ENCODE results near the gene PXMP4. TPM values are rescaled to one million over a fixed set of nuclear protein-coding genes. Genes with fewer than 3 reads are reported as not detected.

The PXMP4 gene
- total RNA-seq, 4 donors from 2014 or later, result 12.5 to 34.1 (median 21.2) TPM

DNA sequence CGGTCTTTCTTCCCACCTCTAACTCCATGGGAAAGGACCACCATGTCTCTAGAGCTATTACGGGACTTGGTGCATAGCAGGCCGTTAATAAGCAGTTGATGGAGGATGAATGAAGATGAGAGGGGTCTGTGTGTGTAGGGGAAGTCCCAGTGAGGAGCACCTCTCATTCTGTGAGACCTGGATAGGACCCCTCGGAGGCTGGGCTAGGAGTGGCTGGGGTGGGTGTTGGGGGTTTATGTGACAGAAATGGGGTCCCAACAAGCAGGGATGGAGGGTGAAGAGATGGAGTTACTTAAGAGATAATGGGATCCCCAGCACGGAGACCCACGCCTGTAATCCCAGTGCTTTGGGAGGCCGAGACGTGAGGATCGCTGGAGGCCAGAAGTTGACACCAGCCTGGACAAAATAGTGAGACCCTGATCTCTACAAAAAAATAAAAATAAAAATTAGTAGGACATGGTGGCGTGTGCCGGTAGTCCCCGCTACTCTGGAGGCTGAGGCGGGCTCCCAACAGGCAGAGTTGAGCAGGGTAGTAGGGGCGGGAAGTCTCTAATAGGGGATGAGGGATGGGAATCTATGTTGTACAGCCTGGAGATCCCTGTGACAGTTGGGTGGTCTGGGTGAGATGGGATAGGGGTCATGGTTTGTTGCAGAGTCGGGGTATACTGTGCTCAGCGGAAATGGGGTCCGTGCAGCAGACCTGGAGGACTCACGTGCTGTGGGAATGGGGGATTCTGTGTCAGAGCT, 11.0 kb upstream of the PXMP4 start:
- no peak for TF ChIP-seq POLR2A (IDR thresholded peaks at IDR 0.05)
- TF ChIP-seq, protein P1, sequence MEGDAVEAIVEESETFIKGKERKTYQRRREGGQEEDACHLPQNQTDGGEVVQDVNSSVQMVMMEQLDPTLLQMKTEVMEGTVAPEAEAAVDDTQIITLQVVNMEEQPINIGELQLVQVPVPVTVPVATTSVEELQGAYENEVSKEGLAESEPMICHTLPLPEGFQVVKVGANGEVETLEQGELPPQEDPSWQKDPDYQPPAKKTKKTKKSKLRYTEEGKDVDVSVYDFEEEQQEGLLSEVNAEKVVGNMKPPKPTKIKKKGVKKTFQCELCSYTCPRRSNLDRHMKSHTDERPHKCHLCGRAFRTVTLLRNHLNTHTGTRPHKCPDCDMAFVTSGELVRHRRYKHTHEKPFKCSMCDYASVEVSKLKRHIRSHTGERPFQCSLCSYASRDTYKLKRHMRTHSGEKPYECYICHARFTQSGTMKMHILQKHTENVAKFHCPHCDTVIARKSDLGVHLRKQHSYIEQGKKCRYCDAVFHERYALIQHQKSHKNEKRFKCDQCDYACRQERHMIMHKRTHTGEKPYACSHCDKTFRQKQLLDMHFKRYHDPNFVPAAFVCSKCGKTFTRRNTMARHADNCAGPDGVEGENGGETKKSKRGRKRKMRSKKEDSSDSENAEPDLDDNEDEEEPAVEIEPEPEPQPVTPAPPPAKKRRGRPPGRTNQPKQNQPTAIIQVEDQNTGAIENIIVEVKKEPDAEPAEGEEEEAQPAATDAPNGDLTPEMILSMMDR (IDR thresholded peaks at IDR 0.05), result no peak
- WGBS, 2 donors, result 78 to 81% methylated on average over 18 of the region's 18 CpGs
- intact Hi-C loops (cut with DNase I; ENCODE audit: low total_unique reads), result no loop called here

GRCh38 chr20:33729101-33729500, 9.0 kb upstream of the PXMP4 start:
- WGBS, 2 donors, result 56 to 69% methylated on average over 4 of the region's 4 CpGs

More for the DNA sequence above, 11.0 kb upstream of the PXMP4 start:
- H3K4me3 ChIP-seq (ENCODE audit: low read depth, poor library complexity, severe bottlenecking), result no peak overlapping the region
- DNase-seq (ENCODE audit: low spot score in 2 of 2), result no peak

DNA sequence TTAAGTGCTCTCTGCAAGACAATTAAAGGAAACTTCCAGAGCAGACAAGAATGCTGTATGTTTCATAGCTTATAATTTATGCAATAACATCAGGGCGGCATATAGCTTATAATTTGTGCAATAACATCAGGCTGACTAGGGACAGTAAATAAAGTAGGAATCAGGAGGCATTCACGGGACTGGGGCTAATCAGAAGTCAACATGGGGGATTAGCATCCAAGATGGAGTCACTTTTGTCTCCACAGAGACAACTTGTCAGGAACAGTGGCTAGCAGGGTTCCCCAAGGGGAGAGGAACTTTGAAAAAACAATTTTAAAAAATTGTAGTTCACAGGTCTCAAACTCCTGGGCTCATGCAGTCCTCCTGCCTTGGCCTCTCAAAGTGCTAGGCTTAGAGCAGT, 8.4 kb upstream of the PXMP4 start:
- 79 to 85% methylated on average over 2 of the region's 2 CpGs for WGBS, 2 donors
- TF ChIP-seq, protein P1 (IDR thresholded peaks at IDR 0.05), result no peak
- TF ChIP-seq POLR2A (IDR thresholded peaks at IDR 0.05), result no peak
- intact Hi-C loops (cut with DNase I; ENCODE audit: low total_unique reads), result no loop called here
- H3K4me3 ChIP-seq (ENCODE audit: low read depth, poor library complexity, severe bottlenecking), result no peak overlapping the region
- DNase-seq (ENCODE audit: low spot score in 2 of 2), result no peak

More at GRCh38 chr20:33729101-33729500, 9.0 kb upstream of the PXMP4 start:
- intact Hi-C loops (cut with DNase I; ENCODE audit: low total_unique reads), result no loop called here
- TF ChIP-seq, protein P1 (IDR thresholded peaks at IDR 0.05), result no peak
- no peak for TF ChIP-seq POLR2A (IDR thresholded peaks at IDR 0.05)
- DNase-seq (ENCODE audit: low spot score in 2 of 2), result no peak
- no peak overlapping the region for H3K4me3 ChIP-seq (ENCODE audit: low read depth, poor library complexity, severe bottlenecking)

DNA sequence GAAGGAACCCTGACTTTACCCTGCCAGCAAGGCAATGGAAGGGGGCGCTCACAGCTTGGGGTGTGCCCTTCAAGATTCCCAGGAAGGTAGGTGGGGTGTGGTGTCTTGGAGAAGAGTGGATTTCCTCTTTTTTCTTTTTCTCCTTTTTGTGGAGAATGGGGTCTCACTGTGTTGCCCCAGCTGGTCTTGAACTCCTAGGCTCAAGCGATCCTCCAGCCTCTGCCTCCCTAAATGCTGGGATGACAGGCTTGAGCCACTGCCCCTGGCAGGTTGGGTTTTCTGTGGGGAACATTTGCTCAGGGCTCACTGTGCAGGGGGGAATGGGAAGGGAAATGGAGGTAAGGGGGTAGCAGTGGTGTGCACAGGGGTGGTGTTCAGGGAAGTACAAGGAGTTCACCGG, 7.7 kb upstream of the PXMP4 start:
- no peak overlapping the region for H3K4me3 ChIP-seq (ENCODE audit: low read depth, poor library complexity, severe bottlenecking)
- 86 to 94% methylated on average over 3 of the region's 3 CpGs for WGBS, 2 donors
- TF ChIP-seq POLR2A (IDR thresholded peaks at IDR 0.05), result no peak
- TF ChIP-seq, protein P1 (IDR thresholded peaks at IDR 0.05), result no peak
- DNase-seq (ENCODE audit: low spot score in 2 of 2), result no peak
- intact Hi-C loops (cut with DNase I; ENCODE audit: low total_unique reads), result no loop called here

DNA sequence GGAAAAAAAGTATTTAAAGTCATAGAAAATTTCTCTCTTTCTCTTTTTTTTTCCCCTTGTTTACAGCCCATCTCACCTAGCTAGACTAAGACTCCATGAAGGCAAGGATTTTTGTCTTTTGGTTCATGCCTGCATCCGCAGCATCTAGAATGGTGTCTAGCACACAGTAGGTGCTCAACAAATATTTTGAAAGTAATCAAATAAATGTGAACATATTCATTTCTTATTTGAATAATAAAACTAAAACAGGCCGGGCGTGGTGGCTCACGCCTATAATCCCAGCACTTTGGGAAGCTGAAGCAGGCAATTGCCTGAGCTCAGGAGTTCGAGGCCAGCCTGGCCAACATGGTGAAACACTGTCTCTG, 7.0 kb upstream of the PXMP4 start:
- no peak for TF ChIP-seq POLR2A (IDR thresholded peaks at IDR 0.05)
- TF ChIP-seq, protein P1 (IDR thresholded peaks at IDR 0.05), result no peak
- DNase-seq (ENCODE audit: low spot score in 2 of 2), result no peak
- no peak overlapping the region for H3K4me3 ChIP-seq (ENCODE audit: low read depth, poor library complexity, severe bottlenecking)
- intact Hi-C loops (cut with DNase I; ENCODE audit: low total_unique reads), result no loop called here
- WGBS, 2 donors, result 89 to 90% methylated on average over 5 of the region's 5 CpGs

All from lower leg skin (tissue), 4 donors.